Forelimb muscle (tissue), 1 donor: ENCODE data around the gene HEATR9. TPM values are rescaled to one million over a fixed set of nuclear protein-coding genes. Genes with fewer than 3 reads are reported as not detected.

Source experiments
- DNase-seq: peaks from one replicate; pipeline ENCODE4 v3.0.0-alpha.2; 2013; ENCODE audit warnings: low read depth
- polyA plus RNA-seq: library from polyadenylated mRNA; unstranded; fragments of 120-200 nt; gene quantifications from one replicate; pipeline ENCODE4 v1.2.1, GENCODE V29; 2013; ENCODE audit not compliant: insufficient read length

The HEATR9 gene
- polyA plus RNA-seq, 1 donor: 0.10 TPM

DNA sequence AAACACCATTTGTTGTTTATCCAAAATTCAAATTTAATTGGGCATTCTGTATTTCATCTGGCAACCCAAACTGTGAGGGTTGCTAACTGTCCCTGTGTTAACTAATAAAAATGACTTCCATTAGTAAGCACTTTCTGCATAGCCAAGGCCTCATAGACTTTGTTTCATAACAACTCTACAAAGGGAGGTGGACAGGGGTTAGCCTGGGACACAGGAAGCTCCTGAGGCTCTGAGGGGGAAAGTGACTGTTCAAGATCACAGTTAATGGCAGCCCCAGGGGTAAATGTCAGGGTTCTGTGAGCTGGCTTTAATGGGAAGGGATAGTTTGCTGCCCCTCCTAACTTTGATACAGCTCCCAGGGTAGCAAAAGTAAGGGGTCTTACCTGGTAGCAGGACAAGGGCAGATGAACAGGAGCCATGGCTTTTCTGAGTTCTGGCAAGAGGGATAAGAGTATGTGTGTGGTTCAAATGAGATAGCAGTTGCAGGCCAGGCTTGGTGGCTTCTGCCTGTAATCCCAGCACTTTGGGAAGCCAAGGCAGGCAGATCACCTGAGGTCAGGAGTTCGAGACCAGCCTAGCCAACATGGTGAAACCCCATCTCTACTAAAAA is 2.2 kb downstream of the HEATR9 start:
- DNase-seq: no peak

GRCh38 chr17:35865412-35866340 is 3.0 kb downstream of the HEATR9 start:
- no peak for DNase-seq

GRCh38 chr17:35864853-35865252 is 3.8 kb downstream of the HEATR9 start:
- no peak for DNase-seq

DNA sequence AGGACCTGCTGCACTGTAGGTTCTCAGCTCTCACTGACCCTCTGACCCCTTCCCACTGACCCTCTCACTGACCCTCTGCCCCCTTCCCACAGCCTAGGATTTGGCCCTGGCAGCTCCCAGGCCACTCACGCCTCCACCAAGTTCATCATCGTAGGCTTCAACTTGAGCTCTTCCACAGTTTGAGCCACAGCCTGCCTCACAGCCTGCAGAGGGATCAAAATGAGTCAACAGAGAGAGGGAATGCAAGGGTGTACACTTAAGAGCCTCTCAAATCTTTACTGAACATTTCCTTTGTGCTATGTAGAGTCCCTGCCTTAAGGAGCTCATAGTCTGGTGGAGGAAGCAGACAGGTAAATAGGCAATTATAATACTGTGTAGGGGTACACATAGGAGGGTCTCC is 12.1 kb downstream of the HEATR9 start:
- no peak for DNase-seq

- no peak for DNase-seq
Measured at GRCh38 chr17:35855965-35856364, 12.7 kb downstream of the HEATR9 start.

DNA sequence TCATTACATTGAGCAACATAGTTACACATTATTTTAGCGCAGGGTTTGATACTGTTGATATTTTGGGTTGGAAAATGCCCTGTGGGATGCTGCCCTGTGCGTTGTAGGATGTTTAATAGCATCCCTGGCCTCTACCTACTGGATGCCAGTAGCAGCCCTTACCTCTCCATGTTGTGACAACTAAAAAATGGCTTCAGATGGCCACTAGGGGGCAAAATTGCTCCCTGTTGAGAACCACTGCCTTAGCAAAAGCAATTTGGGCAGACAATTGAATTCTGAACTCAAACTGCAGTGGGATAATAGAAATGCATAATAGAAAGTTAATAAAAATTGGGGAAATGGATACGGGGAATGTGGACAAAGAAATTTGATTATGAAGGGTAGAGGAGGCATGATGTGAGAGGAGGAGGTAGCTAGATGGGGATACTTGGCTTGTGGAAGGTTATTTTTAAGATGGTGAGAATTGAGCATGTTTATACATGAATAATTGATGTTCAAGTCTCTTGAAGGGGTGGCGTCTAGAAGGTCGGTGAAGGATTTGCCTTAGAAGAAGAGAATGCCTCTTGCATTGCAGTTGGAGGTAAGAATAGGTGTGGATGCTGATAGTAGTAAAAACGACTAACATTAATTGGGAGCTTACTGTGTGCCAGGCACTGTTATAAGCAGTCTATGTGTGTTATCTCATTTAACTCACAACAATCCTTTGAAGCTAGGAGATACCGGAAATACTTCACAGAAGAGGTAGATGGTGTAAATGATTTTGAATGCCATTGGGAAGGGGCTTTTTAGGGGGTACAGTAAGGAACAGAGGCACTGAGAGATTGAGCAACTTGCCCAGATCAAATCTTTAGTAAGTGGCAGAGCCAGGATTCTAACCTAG is 19.0 kb downstream of the HEATR9 start:
- DNase-seq: peak; percentile 28

- DNase-seq: no peak
Measured at GRCh38 chr17:35847633-35848373, 20.9 kb downstream of the HEATR9 start.

DNA sequence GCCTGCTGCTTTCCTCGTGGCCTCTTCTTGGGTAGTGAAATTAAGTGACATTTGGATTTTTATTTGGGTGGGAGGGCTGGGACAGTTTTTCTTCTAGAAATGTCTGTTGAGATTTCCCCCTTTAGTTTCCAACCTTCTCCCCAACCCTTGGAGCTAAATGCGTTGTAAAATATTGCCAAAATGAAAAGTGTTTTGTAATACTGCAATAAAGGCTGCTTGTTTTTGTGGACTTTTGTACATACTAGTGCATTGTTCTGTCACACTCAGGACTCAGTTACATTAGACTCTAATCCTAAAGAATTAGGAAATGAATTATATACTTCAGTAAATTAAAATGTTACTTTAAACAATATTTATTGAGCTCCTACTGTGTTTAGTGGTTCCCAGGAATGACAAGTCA is 21.7 kb downstream of the HEATR9 start:
- no peak for DNase-seq

- no peak for DNase-seq
Measured at GRCh38 chr17:35846055-35846809, 22.5 kb downstream of the HEATR9 start.

- DNase-seq: no peak
Measured at GRCh38 chr17:35844547-35844946, 24.1 kb downstream of the HEATR9 start.

DNA sequence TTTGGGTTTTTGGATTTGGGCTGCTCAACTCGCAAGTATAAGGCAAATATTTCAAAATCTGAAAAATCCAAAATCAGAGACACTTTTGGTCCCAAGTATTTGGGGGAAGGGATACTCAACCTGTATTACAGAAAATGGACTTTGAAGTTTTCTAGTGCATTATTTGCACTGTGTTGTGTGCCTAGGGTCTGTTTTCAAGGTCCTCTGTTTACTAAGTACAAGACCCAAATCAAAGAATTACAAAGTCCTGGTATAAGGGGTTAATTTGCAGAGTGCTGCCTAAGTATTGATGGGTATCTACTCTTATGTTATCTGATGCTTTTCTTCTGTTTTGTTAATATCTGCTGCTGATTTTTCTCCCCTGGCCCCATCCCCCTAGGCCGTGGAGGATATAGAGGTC is 25.0 kb downstream of the HEATR9 start:
- DNase-seq: no peak

DNA sequence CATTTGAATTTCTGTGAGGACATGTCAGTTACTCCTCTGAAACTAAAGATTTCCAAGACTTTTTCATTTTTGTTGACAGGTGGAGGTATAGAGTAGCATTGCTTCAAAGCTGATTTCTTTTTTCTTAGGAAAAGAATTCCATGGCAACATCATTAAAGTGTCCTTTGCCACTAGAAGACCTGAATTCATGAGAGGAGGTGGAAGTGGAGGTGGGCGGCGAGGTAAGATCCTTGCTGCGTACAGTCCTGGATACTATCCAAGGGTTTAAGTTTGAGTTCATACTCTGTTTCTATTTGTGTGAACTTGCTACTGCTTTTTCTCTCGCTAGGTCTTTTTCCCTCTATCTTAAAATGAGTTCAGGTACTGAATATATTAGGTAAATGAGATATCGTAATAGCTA is 26.5 kb downstream of the HEATR9 start:
- DNase-seq: no peak

DNA sequence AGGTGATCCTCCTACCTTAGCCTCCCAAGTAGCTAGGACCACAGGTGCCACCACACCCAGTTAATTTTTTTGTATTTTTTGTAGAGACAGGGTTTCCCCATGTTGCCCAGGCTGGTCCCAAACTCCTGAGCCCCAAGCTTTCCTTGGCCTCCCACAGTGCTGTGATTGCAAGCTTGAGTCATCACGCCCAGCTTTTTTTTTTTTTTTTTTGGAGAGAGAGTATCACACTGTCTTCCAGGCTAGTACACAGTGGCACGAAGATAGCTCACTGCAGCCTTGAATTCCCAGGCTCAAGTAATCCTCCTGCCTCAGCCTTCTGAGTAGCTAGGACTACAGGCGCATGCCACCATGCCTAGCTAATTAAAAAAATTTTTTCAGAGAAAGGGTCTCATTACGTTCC is 27.2 kb downstream of the HEATR9 start:
- no peak for DNase-seq

DNA sequence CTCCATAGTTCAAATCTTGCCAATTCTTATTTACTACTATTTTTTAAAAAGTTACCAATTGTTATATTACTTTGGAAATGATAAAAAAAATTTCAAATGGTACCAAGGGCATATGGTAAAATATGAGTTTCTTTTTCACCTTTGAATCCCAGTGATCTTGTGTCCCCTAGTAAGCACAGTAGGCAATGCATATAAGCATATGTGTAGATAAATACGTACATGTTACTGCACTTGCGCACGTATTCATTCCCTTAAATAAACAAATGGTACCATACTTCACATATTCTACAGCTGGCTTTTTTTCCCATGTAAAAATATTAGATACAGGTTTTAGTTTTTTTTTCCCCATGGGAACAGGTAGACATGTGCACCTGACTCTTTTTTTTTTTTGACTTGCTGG is 27.6 kb downstream of the HEATR9 start:
- no peak for DNase-seq

- DNase-seq: no peak
Measured at GRCh38 chr17:35825206-35825605, 43.5 kb downstream of the HEATR9 start.

DNA sequence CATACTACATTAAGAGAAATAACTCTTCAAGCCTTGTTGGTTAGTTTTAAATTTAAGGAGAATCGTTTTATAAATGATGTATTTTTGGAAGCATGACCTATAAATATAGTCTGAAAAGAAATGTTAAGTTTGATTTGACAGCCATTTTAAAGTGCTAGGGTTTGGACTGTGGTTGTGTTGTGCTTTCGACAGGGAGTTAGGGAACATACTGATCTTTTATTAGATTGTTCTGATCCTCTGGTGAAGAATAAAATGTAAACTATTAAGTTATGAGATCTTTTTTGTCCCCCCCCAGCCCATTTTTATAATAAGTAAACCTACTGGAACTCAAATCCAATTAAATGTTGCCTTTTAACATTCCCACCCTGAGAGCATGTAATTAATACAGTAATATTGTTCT is 47.4 kb downstream of the HEATR9 start:
- no peak for DNase-seq

- DNase-seq: no peak
Measured at GRCh38 chr17:35819455-35819854, 49.2 kb downstream of the HEATR9 start.

DNA sequence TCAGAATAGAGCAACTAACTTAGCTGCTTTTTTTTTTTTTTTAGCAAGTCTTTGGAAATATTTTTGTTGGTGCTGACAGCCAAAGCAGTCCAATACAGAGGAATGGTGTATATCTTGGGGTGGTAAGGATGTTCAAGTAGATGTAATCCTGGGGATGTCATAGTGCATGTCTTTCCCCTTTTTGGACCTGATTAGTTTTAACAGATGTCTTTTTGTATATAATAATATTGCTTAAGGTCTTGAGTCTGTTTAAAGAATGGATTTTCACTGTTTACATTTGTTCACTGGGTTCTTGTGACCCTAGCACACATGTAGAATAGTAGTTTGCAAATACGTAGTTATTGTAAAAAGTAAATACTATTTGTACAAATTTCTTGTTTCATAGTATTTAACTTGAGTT is 51.5 kb downstream of the HEATR9 start:
- no peak for DNase-seq

- DNase-seq: no peak
Measured at GRCh38 chr17:35816723-35817122, 52.0 kb downstream of the HEATR9 start.

DNA sequence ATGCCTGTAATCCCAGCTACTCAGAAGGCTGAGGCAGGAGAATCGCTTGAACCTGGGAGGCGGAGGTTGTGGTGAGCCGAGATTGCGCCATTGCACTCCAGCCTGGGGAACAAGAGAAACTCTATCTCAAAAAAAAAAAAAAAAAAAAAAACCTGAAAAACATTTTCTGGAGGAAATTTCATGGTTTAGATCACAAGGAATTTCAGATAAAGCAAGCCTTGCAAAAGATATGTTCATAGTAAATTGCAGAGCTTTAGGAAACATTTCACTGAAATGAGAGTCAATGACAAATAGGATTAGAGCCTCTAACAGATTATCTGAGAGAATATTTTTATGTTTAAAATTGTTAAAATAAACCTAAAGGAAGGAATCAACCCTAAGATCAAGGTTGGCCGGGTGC is 56.2 kb downstream of the HEATR9 start:
- DNase-seq: no peak

GRCh38 chr17:35811759-35812158 is 56.9 kb downstream of the HEATR9 start:
- DNase-seq: no peak
